ENCODE data around the gene DSC2.

Gene DSC2

DNA sequence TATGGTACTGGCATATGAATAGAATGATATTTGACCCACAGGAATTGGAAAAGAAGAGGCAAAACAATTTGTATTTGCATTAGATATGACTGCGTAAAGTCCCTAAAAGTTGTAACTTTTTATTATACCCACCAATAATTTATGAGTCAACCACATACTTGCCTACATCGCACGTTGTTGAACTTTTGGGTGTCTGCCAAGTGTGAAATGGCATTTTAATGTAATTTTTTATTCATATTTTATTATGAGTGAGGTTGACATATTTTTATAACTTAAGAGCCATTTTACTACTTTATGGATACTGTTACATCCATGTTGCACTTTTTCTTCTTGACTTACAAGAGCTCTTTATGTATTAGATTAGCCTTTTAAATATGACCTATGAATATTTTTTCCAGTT, 4.6 kb downstream of the DSC2 start:
- DNase-seq (ENCODE audit: low spot score): no peak

DNA sequence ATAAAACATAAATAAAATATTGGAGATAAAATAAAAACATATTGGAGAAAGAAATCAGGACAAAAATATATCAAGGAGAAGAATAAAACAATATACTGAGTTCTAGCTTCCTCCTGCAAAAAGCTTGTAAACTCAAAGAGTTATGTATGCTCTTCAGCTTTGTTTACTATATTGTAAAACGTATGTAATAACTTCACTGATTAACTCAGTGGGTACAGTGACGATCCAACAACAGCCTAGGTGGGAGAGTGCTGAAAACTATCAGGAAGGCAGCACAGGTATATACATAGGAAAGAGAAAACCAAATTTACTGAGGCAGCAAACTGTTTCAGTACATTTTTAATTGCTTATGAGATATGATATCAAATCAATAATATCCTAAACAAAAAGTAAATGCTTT, 8.3 kb downstream of the DSC2 start:
- no peak for DNase-seq (ENCODE audit: low spot score)

DNA sequence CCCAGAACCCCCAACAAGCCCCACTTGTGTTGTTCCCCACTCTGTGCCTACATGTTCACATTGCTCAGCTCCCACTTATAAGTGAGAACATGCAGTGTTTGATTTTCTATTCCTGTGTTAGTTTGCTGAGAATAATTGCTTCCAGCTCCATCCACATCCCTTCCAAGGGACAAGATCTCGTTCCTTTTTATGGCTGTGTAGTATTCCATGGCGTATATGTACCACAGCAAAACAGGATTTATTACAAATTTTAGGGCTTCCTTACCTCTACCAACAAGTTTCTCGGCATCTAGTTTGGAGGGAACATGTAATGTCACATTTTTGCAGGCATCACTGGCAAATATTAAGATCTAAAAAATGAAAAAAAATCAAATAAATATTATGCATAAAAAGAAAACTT, 8.9 kb downstream of the DSC2 start:
- DNase-seq (ENCODE audit: low spot score): no peak

DNA sequence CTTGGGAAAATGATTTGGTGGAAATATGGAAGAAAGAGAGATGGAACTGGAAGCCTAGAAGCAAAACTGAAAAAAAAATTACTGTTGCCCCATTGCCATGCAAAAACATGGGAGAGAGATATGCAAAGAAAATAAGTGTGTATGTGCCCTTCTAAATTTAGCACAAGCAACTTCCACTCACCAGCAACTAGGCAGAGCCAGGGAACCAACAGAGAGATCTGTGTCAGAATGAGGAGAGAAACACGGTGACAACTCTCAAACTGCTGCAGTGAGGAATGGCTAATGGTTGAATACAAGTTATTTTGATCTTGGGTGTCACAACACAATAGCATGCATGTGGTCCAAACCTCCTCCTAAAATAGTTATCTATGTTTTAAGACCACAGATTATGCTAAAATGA, 10.9 kb downstream of the DSC2 start:
- no peak for DNase-seq (ENCODE audit: low spot score)

DNA sequence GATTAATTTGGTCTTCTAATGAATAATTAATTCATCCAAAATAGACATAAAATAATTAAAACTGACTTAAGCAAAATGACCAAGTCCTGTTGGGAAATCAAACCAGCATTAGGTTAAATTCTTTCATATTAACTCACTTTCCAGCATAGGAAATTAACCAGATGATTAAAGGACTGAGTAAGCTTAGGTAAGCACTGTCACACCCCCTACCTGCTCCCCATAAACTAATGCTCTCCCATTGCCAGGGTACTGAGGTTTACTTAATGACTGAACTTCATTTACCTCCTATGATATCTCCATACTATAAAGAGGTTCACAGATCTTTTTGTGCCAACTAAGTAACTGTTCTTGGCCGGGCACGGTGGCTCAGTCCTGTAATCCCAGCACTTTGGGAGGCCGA, 13.7 kb downstream of the DSC2 start:
- DNase-seq (ENCODE audit: low spot score): no peak

DNA sequence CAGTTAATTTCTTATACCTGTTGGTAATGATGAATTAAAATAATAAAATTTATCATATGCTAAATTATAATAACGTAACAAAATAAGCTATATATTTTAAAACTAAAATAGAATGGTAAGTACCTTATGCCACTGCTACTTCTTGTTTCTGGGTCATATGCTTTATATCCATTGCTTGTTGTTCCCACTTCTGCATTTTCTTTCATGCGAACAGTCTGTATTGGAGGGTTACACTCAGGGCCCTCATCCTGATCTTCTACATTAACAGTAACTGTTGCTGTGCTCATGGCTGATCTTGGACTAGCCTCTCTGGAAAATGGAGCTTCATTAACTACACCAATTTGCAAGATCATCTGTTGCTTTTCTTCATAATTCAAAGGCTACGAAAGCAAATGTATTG, 22.2 kb downstream of the DSC2 start:
- DNase-seq (ENCODE audit: low spot score): no peak

DNA sequence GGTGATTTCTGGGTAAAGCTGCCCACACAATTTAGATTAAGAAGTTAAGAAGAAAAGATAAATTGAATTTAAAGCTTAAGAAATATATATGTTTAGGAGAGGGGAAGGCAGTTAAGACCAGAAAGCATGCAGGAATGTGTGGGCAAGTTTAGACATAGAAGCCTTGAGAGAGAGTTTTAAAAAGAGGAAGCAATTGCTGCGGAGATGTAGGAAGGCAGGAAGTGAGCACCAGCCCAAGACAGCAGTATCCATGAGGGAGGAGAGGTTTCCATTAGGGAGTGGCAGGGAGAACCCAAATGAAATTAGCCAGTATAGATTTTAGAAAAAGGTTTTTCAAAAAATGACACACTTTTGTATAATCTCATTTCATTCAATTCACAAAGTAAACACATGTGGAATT, 24.3 kb downstream of the DSC2 start:
- DNase-seq (ENCODE audit: low spot score): no peak

DNA sequence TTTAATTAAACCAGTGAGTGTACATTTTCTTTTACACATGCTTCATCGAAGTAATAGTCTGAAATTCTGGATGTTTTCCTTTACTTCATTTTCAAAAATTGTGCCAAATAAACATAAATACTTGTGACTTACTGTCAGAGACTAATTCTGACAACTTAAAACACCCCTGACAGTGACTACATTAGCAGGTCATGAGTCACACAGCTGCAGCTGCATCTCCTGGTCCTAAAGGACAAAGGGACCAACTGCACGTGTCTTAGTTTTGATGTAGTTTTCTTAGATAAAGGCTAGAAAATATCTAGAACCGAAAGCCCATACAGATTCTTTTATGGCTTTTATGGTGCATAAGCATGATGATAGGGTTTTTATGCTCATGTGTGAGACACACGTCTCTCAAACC, 30.0 kb downstream of the DSC2 start:
- DNase-seq (ENCODE audit: low spot score): no peak

DNA sequence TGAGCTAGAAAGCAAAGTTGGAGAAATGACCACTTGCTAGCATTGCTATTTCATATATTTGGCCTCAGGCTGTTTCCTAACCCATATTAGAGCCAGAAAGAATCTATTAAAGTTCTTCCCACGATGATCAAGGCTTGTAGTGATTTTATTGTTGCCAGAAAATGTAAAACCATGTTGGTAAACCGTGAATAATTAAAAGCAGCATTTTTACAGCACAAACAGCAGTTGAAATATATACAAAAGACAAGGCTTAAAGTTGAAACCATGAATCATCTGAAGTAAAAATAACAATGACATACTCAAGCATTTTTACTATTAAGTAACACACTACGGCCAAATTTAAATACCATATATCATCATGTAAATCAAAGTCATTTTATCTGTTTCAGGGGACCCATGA, 32.0 kb downstream of the DSC2 start:
- no peak for DNase-seq (ENCODE audit: low spot score)

DNA sequence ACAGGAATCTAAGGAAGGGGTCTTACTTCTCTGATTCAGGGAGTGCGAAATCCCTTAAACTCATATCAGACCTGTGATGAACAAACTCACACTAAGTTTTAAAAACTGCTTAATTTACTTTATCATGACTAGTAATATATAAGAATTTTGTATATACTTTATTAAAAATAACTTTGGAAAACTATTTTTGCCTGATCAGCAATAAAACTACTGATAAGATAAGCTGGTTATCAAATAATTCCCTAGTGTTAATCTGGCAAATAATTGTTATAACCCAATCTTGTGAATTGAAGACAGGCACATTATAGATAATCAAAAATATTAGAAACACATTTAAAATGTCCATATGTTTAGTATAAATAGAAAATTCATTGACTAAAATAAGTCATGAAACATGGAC, 36.0 kb downstream of the DSC2 start:
- DNase-seq (ENCODE audit: low spot score): no peak

DNA sequence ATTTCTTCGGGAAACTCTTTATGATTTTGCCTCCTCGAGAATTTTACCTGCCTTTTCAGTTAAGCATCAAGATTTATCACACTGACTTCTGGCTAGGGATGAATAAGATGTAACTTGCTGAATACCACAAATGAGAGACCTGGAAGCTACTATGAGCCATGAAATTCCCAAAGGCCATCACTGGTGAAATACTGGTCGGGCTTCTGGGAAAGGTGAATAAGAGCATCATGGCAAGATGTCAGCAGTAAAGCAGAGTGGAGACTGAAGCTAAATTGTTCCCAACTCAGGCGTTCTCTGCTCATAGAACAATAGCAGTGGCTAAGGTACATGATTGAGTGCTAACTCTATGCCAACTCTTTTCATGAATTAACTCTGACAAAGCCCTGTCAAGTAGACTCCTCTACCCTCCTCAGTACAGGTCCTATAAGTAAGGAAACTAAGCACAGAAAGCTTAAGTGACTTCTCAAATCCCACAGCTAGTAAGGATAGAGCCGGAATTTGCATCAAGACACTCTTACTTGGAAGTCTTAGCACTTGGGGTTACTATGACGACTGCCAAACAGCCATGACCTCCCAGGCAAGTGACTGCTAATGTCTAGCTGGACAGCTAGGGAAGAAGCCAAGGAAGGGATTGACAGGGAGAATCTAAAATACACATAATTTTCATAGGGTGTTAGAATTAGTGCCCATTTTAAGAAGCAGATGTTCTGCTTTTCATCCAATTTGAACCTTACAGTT, 37.0 kb downstream of the DSC2 start:
- DNase-seq (ENCODE audit: low spot score): no peak

DNA sequence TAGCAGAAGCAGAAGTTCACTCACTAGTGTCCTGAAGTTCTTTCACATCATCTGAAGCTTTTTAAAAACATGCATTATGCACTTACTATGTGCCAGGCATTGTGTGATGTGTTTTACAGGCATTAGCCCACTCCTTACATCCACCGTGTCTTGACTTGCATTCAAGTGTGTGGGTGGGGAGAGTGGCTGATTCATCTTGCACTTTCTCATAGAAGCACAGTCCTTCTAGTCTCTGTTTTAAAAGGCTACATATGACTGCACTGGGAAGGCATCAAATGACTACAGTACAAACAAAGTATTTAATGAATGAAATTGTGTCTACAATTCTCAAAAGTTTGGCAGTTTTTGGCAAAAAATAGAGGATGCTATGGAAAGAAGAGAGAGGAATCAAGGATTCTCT, 38.1 kb downstream of the DSC2 start:
- DNase-seq (ENCODE audit: low spot score): no peak

DNA sequence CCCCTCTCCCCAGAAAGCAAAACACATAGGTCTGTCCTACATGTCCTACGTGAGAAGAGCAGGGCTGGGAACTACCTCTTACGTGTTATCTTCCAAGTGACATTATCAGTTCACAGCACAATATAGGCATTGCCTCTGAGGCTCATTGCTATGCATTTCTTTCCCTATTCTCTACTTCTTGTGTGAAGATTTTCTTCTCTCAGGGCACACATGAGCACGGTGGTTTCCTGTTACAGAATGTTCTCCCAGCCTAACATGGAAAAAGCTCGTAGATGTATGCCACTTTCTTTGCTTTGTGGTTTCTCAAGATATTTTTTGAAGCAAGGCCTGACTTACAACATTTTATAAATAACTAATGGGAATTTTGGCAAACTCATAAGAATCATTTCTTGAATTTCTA, 40.3 kb downstream of the DSC2 start:
- no peak for DNase-seq (ENCODE audit: low spot score)

DNA sequence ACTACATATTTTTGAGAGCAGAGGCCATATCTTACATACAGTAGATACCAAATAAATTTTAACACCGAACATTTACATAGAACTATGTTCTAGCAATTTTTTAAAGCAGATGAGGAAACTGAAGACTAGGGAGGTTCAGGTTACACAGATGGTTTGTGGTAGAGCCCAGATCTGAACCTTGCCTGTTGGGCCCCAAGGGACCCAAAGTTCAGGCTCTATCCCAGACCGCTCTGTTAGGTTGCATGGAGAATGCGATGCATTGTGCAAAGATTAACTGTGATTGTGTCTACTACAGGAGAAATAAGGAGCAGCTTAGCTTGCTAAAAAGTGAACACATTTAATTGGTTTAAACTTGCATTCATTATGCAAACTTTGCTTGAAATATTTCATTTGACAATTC, 43.3 kb downstream of the DSC2 start:
- no peak for DNase-seq (ENCODE audit: low spot score)

DNA sequence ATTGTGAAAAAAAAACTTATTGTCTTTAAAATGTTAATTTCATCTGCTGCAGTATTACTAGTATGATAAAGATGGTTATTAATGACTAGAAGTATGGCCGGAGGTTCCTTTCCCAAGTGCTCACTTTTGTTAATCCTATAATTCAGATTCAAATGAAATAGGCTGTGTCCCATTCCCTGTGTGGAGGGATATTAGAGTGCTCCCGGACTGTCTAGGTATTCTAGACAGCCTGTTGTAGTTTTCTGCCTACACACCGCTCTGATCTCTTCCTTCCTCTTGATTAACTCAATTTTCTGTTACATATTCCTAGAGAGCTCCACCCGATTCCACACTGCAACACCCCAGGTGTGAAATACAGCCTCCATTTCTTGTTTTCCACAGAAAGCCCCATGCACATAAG, 44.3 kb downstream of the DSC2 start:
- no peak for DNase-seq (ENCODE audit: low spot score)

DNA sequence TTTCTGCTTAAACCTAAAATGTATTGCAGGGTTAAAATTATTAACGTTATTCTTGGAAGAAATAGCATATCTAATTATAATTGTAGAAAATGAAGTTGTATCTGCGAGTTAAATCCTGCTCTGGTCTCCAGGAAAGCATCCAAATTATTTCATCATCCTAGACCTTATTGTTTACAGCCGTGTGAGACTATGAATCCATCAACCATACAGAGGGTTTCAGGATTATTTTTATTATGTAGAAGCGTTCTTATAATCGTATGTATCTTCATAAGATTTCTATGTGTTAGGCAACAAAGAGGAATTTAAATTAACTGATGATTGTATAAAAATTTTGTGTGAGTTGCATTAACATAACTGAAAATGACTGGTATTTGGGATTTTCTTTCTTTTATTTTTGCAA, 45.2 kb downstream of the DSC2 start:
- DNase-seq (ENCODE audit: low spot score): no peak

DNA sequence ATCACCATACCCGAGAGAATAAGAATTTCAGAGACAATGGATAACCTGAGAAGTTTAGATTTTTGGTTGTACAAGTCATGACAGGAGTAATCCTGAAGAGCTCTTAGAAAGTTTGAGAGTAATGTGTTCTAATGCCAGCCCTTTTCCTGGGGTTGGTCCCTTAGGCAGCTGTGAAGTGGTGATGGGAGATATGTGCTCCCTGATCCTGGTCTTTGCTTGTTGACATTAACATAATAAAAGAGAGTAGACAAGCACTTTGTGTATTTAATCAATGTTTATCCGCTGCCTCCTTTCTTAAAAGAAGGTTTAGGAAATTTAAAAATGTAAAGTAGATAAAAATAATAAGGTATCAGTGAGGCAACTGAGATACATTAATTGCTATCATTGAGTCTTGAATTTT, 45.9 kb downstream of the DSC2 start:
- DNase-seq (ENCODE audit: low spot score): no peak

DNA sequence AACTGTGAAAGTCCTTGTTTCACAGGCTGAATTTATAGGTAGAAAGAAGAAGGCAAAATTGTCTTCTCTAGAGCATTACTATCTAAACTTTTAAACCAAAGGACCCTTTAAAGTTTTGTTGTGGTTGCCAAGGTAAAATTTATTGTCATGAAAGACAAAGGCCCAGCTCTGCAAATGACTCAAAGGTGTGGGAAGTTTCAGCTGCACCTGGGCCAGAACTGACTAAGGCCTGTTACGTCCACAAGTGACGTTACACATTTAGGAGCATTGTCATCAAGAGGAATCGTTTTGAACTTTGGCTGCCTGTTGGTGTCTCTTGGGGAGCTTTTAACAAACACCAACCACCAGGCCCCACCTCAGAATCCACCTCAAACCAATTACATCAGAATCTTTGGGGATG, 51.6 kb downstream of the DSC2 start:
- no peak for DNase-seq (ENCODE audit: low spot score)

DNA sequence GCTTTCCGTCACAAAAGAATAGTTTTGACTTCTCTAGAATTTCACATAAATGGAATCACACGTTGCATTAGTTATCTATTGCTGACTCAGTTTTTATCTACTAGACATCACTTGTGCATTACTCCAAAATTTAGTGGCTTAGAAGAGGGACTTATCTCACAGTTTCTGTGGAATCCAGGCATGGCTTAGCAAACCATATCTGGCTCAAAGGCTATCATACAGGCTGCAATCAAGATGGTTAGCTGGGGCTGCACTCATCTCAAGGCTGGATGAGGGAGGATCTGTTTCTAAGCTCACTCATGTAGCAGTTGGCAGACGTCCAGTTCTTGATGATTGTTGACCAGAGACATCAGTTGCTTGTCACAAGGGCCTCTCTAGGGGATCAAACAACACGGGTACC, 53.0 kb downstream of the DSC2 start:
- DNase-seq (ENCODE audit: low spot score): no peak

DNA sequence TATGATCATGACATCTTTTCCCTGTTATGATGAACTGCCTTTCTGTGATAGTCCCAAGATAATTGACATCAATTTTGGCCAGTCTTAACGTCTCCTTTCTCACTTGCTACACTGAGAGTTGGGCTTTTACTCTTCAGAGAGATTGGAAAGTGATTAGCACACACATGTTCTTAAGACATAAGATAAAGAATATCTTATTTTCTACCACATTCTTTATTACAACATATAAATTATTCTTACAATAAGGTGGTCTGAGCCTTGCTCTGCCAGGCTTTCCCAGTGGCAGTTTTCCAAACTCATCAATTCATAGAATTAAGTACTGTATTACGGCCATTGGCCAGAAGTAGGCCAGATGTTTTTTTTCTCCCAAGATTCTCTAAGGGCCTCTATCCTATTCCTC, 54.0 kb downstream of the DSC2 start:
- DNase-seq (ENCODE audit: low spot score): no peak

DNA sequence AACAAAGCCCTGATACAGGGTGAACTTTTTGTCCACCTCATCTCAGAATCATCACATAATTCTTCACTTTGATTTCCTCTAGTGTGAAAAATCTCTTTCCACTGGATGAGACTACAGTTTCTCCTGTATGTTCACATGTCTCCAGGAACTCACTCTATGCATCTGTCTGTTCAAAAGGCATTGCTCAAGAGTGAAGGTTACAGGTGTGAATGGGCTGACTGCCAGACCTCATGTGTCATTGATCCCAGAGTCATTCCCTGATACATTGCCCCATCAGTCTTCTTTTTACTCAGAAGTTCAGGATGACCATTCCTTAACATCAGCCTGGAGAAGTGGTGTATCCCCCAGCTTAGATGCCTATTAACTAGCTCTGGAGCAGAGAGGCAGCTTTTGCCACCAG, 55.3 kb downstream of the DSC2 start:
- DNase-seq (ENCODE audit: low spot score): no peak

DNA sequence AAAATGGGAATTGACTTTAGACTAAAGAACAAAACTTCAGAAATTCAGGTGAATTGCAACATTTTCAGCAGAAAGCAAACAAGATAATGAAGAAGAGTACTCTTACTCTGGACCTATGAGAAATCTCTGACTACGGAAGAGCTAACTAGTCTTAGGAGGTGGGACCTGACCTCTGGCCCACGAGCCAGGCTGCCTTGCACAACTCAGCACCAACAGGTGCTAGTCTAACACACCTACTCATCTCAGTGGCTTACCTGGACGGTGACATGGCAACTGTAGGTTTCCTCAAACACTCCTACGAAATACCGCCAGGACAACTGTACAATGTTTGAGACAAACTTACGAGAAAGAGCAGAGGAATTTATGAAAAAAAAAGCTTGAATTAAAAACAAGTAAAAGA, 56.6 kb downstream of the DSC2 start:
- no peak for DNase-seq (ENCODE audit: low spot score)

DNA sequence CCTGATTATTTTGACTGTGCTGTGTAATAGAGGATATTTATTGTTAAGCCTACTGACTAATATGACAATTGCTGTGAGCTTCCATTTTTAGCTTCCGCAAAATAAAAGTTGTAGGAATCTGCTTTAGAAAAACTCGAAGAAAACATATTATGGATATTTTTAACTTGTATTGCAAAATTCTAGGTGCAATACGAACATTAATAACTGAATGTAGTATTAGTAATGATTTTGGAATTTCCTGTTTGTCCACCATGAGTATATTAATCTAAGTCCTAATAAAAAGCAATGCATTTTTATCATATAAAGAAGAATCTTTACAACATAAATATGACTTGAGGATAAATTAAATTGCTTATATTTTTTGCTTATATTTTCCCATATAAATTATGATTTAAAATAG, 57.3 kb downstream of the DSC2 start:
- no peak for DNase-seq (ENCODE audit: low spot score)

DNA sequence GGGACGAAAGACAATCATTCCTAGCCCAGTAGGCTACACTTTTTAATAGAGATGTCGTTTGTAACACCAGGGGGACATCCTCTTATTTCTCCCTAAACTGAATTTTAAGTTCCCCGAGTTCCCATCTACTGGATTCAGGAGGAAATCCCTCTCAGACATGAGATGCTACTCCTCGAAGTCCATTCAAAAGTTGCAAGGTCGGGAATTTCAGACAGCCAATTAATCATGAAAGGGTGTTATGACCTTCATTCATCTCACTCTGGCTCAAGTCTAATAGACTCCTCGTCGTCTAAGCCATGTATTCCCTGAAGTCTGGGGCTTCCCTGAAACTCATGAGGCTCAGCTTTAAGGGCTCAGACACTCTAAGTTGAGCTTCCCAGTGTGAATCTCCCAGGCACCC, 58.5 kb downstream of the DSC2 start:
- no peak for DNase-seq (ENCODE audit: low spot score)
